Stimulated activated CD8-positive, alpha-beta memory T cell treated with anti-CD3 and anti-CD28 coated beads, Interleukin-15, amount 100 ng/mL, for 24 hours (primary cell): ENCODE measurements around the gene SSTR5.
"Not testable (repeated sequence)": the region's sequence is repeated elsewhere in the genome, so short reads cannot be mapped to it uniquely, and the experiment has no call there.

ENCODE experiments used
- DNase-seq: peaks from one replicate; pipeline ENCODE4 v3.0.0-alpha.2; 2020; ENCODE audit warnings: low read depth

SSTR5 gene

GRCh38 chr16:1090620-1091587 lies 18.4 kb downstream of the SSTR5 start:
- no peak for DNase-seq

- no peak for DNase-seq
Observed at GRCh38 chr16:1091992-1092552, 19.5 kb downstream of the SSTR5 start.

- DNase-seq = not testable (repeated sequence)
Observed at GRCh38 chr16:1092685-1093283, 20.2 kb downstream of the SSTR5 start.

- no peak for DNase-seq
Observed at GRCh38 chr16:1093284-1094123, 21.0 kb downstream of the SSTR5 start.

GRCh38 chr16:1094124-1094479 lies 21.6 kb downstream of the SSTR5 start:
- no peak for DNase-seq

GRCh38 chr16:1094601-1095449 lies 22.3 kb downstream of the SSTR5 start:
- DNase-seq = no peak

GRCh38 chr16:1095450-1096168 lies 23.1 kb downstream of the SSTR5 start:
- DNase-seq = no peak

- no peak for DNase-seq
Observed at GRCh38 chr16:1096169-1097082, 23.9 kb downstream of the SSTR5 start, which contains the start of gene C1QTNF8. Gene C1QTNF8 (minus strand): TSS chr16:1096244. CDS start chr16:1094922, 1,322 bp downstream.

GRCh38 chr16:1097156-1097555 lies 24.6 kb downstream of the SSTR5 start:
- no peak for DNase-seq

GRCh38 chr16:1097800-1098199 lies 25.3 kb downstream of the SSTR5 start:
- no peak for DNase-seq

GRCh38 chr16:1098266-1098991 lies 25.9 kb downstream of the SSTR5 start:
- DNase-seq = no peak

- DNase-seq = no peak
Observed at GRCh38 chr16:1099189-1100083, 26.9 kb downstream of the SSTR5 start.

GRCh38 chr16:1100084-1100800 lies 27.7 kb downstream of the SSTR5 start:
- no peak for DNase-seq

- DNase-seq = no peak
Observed at GRCh38 chr16:1101133-1101532, 28.6 kb downstream of the SSTR5 start.

GRCh38 chr16:1101573-1102332 lies 29.2 kb downstream of the SSTR5 start:
- DNase-seq = no peak

GRCh38 chr16:1102333-1102700 lies 29.8 kb downstream of the SSTR5 start:
- no peak for DNase-seq
